GM23338 (cell line): ENCODE results near the gene TOX2. TPM values are rescaled to one million over a fixed set of nuclear protein-coding genes. Genes with fewer than 3 reads are reported as not detected.

ENCODE experiments used
- ATAC-seq: fragments of 200-7000 bp; cut with Tn5 transposase; 3 replicates; pipeline ENCODE4 v1.9.1; 2020
- DNase-seq: peaks from one replicate; pipeline ENCODE4 v3.0.0-alpha.2; 2015; ENCODE audit warnings: low spot score
- H2AFZ ChIP-seq: fragments of 200-600 bp; sonication (generic); 2 replicates; pipeline ENCODE4 v1.8.0; 2016; ENCODE audit warnings: antibody characterized with exemption, mild to moderate bottlenecking, moderate library complexity
- H3F3A ChIP-seq: fragments of 200-600 bp; sonication (generic); replicated peaks from 2 replicates; pipeline ENCODE4 v1.8.0; 2017; ENCODE audit warnings: antibody characterized with exemption, mixed run types, low read depth
- H3K27ac ChIP-seq: fragments of 200-600 bp; sonication (generic); 2 replicates; pipeline ENCODE4 v1.6.1; 2016; ENCODE audit warnings: low read depth
- H3K27me3 ChIP-seq: fragments of 200-600 bp; sonication (generic); 2 replicates; pipeline ENCODE4 v1.8.0; 2016; ENCODE audit warnings: mild to moderate bottlenecking, mixed run types, moderate library complexity; ENCODE audit not compliant: insufficient read depth
- H3K36me3 ChIP-seq: fragments of 200-600 bp; sonication (generic); 2 replicates; pipeline ENCODE4 v1.8.0; 2016; ENCODE audit warnings: mild to moderate bottlenecking; ENCODE audit not compliant: insufficient read depth
- H3K4me1 ChIP-seq: fragments of 200-600 bp; sonication (generic); 2 replicates; pipeline ENCODE4 v1.8.0; 2016; ENCODE audit warnings: mild to moderate bottlenecking, moderate library complexity; ENCODE audit not compliant: insufficient read depth
- H3K4me2 ChIP-seq: fragments of 200-600 bp; sonication (generic); 2 replicates; pipeline ENCODE4 v1.7.1; 2017; ENCODE audit warnings: mixed run types
- H3K4me3 ChIP-seq: fragments of 200-600 bp; sonication (generic); 2 replicates; pipeline ENCODE4 v1.6.1; 2016; ENCODE audit warnings: mixed run types
- H3K79me2 ChIP-seq: fragments of 200-600 bp; sonication (generic); replicated peaks from 2 replicates; pipeline ENCODE4 v1.8.0; 2017; ENCODE audit warnings: mild to moderate bottlenecking; ENCODE audit not compliant: insufficient read depth
- H3K9me2 ChIP-seq: fragments of 200-600 bp; sonication (generic); 2 replicates; pipeline ENCODE4 v1.8.0; 2017; ENCODE audit not compliant: insufficient read depth
- H4K20me1 ChIP-seq: fragments of 200-600 bp; sonication (generic); replicated peaks from 2 replicates; pipeline ENCODE4 v1.8.0; 2017; ENCODE audit warnings: mild to moderate bottlenecking; ENCODE audit not compliant: insufficient read depth
- H3K27ac Mint-ChIP-seq: 2 replicates; pipeline ENCODE4 v1.8.0; 2020; ENCODE audit warnings: inconsistent platforms, mild to moderate bottlenecking, moderate library complexity, mixed read lengths
- H3K27me3 Mint-ChIP-seq: 3 replicates; pipeline ENCODE4 v1.8.0; 2022; ENCODE audit warnings: low read depth, mild to moderate bottlenecking, moderate library complexity, mixed read lengths, inconsistent platforms; ENCODE audit not compliant: insufficient read depth, poor library complexity
- H3K36me3 Mint-ChIP-seq: 3 replicates; pipeline ENCODE4 v1.8.0; 2021; ENCODE audit warnings: low read depth, mild to moderate bottlenecking, inconsistent platforms, moderate library complexity, mixed read lengths
- H3K4me1 Mint-ChIP-seq: 3 replicates; pipeline ENCODE4 v1.8.0; 2020; ENCODE audit warnings: mild to moderate bottlenecking, inconsistent platforms, mixed read lengths
- H3K4me3 Mint-ChIP-seq: 3 replicates; pipeline ENCODE4 v1.8.0; 2021; ENCODE audit warnings: moderate library complexity, mild to moderate bottlenecking, inconsistent platforms, mixed read lengths
- H3K9me3 Mint-ChIP-seq: 3 replicates; pipeline ENCODE4 v1.8.0; 2020; ENCODE audit warnings: moderate library complexity, mild to moderate bottlenecking, inconsistent platforms, mixed read lengths
- CREB1 ChIP-seq: fragments of 250-450 bp; sonication (Bioruptor Pico); IDR thresholded peaks from 2 replicates; pipeline ENCODE4 v1.5.0; 2020; ENCODE audit warnings: low read depth, mild to moderate bottlenecking, moderate library complexity
- EZH2 ChIP-seq: fragments of 200-600 bp; sonication (generic); IDR thresholded peaks from one replicate; pipeline ENCODE4 v1.8.0; 2017; ENCODE audit warnings: antibody characterized with exemption, mild to moderate bottlenecking, low read depth; ENCODE audit not compliant: unreplicated experiment
- EZH2phosphoT487 ChIP-seq: fragments of 200-600 bp; sonication (generic); IDR thresholded peaks from one replicate; pipeline ENCODE4 v1.8.1; 2018; ENCODE audit warnings: antibody characterized with exemption; ENCODE audit not compliant: unreplicated experiment
- JUNB ChIP-seq: IDR thresholded peaks from one replicate; pipeline ENCODE4 v1.6.1; 2016; ENCODE audit warnings: antibody characterized with exemption; ENCODE audit not compliant: unreplicated experiment
- NANOG ChIP-seq: IDR thresholded peaks from 2 replicates; pipeline ENCODE4 v1.6.1; 2016; ENCODE audit warnings: antibody characterized with exemption, borderline replicate concordance
- POLR2AphosphoS5 ChIP-seq: IDR thresholded peaks from 2 replicates; pipeline ENCODE4 v1.6.1; 2016; ENCODE audit warnings: antibody characterized with exemption, low read depth
- STAT1 ChIP-seq: IDR thresholded peaks from one replicate; pipeline ENCODE4 v1.6.1; 2016; ENCODE audit warnings: antibody characterized with exemption; ENCODE audit not compliant: unreplicated experiment
- ZNF114 ChIP-seq: fragments of 250-450 bp; sonication (Bioruptor Pico); IDR thresholded peaks from 2 replicates; pipeline ENCODE4 v1.5.0; 2020; ENCODE audit warnings: mild to moderate bottlenecking, moderate library complexity
- ZNF331 ChIP-seq: fragments of 250-450 bp; sonication (Bioruptor Pico); IDR thresholded peaks from 2 replicates; pipeline ENCODE4 v1.5.0; 2020; ENCODE audit warnings: low read depth, mild to moderate bottlenecking, moderate library complexity
- polyA plus RNA-seq: library from polyadenylated mRNA; unstranded; fragments of >200 nt; fragmentation: Nextera tagmentation; extraction: Ambion mirVana; gene quantifications from 2 replicates; pipeline ENCODE4 v1.2.1, GENCODE V29; 2016
- total RNA-seq: library from RNA; depleted of rRNA; stranded (reverse); fragments of >200 nt; shearing (Covaris generic); gene quantifications from 2 replicates; pipeline ENCODE4 v1.2.3, GENCODE V29; 2014
- TF ChIP-seq, protein P1 (sequence below): fragments of 250-450 bp; sonication (Bioruptor Pico); IDR thresholded peaks from 2 replicates; pipeline ENCODE4 v1.5.0; 2020; ENCODE audit warnings: mild to moderate bottlenecking, moderate library complexity
- TF ChIP-seq, protein P2 (sequence below), 2 experiments: fragments of 200-600 bp in 1 of 2; sonication (generic) in 1 of 2; conservative IDR thresholded peaks; 2 replicates each; pipeline versions ENCODE4 v1.5.1 to v1.6.1; 2016 to 2017; ENCODE audit warnings: antibody characterized with exemption in 2 of 2, low read depth in 2 of 2, mild to moderate bottlenecking in 2 of 2, moderate library complexity in 1 of 2

Gene TOX2
- total and polyA plus RNA-seq, 2 experiments from 2014 or later, result 1.4 to 1.5 TPM

DNA sequence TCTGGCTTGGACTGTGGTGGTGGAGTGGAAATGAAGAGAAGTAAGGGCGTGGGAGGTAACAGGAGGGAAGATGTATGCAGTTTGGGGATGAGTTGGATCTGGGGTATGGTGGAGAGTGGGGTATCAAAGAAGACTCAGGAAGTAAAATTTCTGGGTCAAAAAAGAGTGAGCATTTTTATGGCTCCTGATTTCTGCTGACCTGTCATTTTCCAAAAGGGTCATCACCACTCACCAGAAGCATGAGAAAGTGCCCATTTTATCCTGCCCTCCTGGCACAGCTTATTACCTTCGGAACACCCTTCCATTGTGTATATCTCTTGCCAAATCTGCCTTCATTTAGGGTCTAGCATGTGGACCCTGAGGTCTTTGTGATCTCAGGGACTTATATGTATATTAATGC, 17.3 kb downstream of the TOX2 start:
- H3K79me2 ChIP-seq, result no peaks in the 10 kb centered on the region
- no peaks in the 10 kb centered on the region for H4K20me1 ChIP-seq
- H3K36me3 ChIP-seq, result no peaks in the 10 kb centered on the region
- H3K27ac ChIP-seq, result no peak overlapping the region
- no peaks in the 10 kb centered on the region for H3K9me2 ChIP-seq
- H3F3A ChIP-seq, result no peaks in the 10 kb centered on the region
- TF ChIP-seq NANOG, result no peak
- no peak for TF ChIP-seq ZNF114 (CRISPR knock-in tag)
- no peak for TF ChIP-seq JUNB
- H3K4me3 ChIP-seq, result no peak overlapping the region
- Mint-ChIP-seq H3K27me3 (peaks cover 8% of the 10 kb centered on the region), H3K27ac (no peak overlapping the region), H3K4me1 (peaks cover 7% of the 10 kb centered on the region; the same call in 2 of the 3 replicates), H3K36me3 (no peaks in the 10 kb centered on the region), H3K4me3 (no peak overlapping the region), H3K9me3 (no peaks in the 10 kb centered on the region; the same call in 2 of the 3 replicates)
- H2AFZ ChIP-seq, result no peak overlapping the region
- H3K27me3 ChIP-seq, result no peaks in the 10 kb centered on the region
- H3K4me1 ChIP-seq, result no peaks in the 10 kb centered on the region
- H3K4me2 ChIP-seq, result no peak overlapping the region
- ATAC-seq, result no peak
- no peak for DNase-seq

DNA sequence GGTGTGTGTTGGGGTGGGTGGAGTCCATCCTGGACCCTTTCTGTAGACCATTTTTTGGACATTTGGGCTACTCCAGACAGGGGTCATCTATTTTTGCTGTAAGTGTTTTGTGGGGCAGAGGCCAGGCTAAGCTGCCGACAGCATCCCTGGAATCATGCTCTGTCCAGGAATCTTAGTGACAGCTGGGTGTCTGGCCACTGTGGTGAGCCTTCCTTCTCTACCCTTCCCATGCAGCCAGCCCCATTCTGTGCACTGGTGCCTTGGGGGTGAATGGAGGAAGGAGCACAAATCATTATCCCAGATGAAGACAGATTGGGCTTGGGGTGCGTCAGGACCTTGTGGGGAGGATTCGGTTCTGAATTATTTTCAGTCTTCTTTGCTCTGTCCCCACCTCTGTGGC, 20.2 kb downstream of the TOX2 start:
- H3K9me2 ChIP-seq, result no peaks in the 10 kb centered on the region
- DNase-seq, result no peak
- peaks cover 6% of the 10 kb centered on the region for H3K27me3 Mint-ChIP-seq
- H3K4me3 ChIP-seq, result no peak overlapping the region
- no peaks in the 10 kb centered on the region for H3K36me3 ChIP-seq
- H3K79me2 ChIP-seq, result no peaks in the 10 kb centered on the region
- no peak overlapping the region for H2AFZ ChIP-seq
- H4K20me1 ChIP-seq, result no peaks in the 10 kb centered on the region
- no peaks in the 10 kb centered on the region; the same call in 2 of the 3 replicates for H3K9me3 Mint-ChIP-seq
- H3K4me2 ChIP-seq, result no peak overlapping the region
- no peaks in the 10 kb centered on the region for H3F3A ChIP-seq
- H3K4me1 Mint-ChIP-seq, result peaks cover 7% of the 10 kb centered on the region; the same call in 2 of the 3 replicates
- no peak overlapping the region for H3K27ac ChIP-seq
- no peak for ATAC-seq
- H3K4me3 Mint-ChIP-seq, result no peak overlapping the region
- H3K4me1 ChIP-seq, result no peaks in the 10 kb centered on the region
- no peak overlapping the region for H3K27ac Mint-ChIP-seq
- no peaks in the 10 kb centered on the region for H3K27me3 ChIP-seq
- no peaks in the 10 kb centered on the region for H3K36me3 Mint-ChIP-seq
- TF ChIP-seq, protein P1, sequence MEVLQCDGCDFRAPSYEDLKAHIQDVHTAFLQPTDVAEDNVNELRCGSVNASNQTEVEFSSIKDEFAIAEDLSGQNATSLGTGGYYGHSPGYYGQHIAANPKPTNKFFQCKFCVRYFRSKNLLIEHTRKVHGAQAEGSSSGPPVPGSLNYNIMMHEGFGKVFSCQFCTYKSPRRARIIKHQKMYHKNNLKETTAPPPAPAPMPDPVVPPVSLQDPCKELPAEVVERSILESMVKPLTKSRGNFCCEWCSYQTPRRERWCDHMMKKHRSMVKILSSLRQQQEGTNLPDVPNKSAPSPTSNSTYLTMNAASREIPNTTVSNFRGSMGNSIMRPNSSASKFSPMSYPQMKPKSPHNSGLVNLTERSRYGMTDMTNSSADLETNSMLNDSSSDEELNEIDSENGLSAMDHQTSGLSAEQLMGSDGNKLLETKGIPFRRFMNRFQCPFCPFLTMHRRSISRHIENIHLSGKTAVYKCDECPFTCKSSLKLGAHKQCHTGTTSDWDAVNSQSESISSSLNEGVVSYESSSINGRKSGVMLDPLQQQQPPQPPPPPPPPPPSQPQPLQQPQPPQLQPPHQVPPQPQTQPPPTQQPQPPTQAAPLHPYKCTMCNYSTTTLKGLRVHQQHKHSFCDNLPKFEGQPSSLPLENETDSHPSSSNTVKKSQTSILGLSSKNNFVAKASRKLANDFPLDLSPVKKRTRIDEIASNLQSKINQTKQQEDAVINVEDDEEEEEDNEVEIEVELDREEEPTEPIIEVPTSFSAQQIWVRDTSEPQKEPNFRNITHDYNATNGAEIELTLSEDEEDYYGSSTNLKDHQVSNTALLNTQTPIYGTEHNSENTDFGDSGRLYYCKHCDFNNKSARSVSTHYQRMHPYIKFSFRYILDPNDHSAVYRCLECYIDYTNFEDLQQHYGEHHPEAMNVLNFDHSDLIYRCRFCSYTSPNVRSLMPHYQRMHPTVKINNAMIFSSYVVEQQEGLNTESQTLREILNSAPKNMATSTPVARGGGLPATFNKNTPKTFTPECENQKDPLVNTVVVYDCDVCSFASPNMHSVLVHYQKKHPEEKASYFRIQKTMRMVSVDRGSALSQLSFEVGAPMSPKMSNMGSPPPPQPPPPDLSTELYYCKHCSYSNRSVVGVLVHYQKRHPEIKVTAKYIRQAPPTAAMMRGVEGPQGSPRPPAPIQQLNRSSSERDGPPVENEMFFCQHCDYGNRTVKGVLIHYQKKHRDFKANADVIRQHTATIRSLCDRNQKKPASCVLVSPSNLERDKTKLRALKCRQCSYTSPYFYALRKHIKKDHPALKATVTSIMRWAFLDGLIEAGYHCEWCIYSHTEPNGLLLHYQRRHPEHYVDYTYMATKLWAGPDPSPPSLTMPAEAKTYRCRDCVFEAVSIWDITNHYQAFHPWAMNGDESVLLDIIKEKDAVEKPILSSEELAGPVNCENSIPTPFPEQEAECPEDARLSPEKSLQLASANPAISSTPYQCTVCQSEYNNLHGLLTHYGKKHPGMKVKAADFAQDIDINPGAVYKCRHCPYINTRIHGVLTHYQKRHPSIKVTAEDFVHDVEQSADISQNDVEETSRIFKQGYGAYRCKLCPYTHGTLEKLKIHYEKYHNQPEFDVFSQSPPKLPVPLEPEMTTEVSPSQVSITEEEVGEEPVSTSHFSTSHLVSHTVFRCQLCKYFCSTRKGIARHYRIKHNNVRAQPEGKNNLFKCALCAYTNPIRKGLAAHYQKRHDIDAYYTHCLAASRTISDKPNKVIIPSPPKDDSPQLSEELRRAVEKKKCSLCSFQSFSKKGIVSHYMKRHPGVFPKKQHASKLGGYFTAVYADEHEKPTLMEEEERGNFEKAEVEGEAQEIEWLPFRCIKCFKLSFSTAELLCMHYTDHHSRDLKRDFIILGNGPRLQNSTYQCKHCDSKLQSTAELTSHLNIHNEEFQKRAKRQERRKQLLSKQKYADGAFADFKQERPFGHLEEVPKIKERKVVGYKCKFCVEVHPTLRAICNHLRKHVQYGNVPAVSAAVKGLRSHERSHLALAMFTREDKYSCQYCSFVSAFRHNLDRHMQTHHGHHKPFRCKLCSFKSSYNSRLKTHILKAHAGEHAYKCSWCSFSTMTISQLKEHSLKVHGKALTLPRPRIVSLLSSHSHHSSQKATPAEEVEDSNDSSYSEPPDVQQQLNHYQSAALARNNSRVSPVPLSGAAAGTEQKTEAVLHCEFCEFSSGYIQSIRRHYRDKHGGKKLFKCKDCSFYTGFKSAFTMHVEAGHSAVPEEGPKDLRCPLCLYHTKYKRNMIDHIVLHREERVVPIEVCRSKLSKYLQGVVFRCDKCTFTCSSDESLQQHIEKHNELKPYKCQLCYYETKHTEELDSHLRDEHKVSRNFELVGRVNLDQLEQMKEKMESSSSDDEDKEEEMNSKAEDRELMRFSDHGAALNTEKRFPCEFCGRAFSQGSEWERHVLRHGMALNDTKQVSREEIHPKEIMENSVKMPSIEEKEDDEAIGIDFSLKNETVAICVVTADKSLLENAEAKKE (CRISPR knock-in tag), result no peak
- TF ChIP-seq ZNF114 (CRISPR knock-in tag) (no peak), POLR2AphosphoS5 (no peak), NANOG (no peak), JUNB (no peak), STAT1 (no peak), EZH2phosphoT487 (no peak), CREB1 (no peak), EZH2 (no peak), ZNF331 (CRISPR knock-in tag) (no peak)
- TF ChIP-seq, protein P2, sequence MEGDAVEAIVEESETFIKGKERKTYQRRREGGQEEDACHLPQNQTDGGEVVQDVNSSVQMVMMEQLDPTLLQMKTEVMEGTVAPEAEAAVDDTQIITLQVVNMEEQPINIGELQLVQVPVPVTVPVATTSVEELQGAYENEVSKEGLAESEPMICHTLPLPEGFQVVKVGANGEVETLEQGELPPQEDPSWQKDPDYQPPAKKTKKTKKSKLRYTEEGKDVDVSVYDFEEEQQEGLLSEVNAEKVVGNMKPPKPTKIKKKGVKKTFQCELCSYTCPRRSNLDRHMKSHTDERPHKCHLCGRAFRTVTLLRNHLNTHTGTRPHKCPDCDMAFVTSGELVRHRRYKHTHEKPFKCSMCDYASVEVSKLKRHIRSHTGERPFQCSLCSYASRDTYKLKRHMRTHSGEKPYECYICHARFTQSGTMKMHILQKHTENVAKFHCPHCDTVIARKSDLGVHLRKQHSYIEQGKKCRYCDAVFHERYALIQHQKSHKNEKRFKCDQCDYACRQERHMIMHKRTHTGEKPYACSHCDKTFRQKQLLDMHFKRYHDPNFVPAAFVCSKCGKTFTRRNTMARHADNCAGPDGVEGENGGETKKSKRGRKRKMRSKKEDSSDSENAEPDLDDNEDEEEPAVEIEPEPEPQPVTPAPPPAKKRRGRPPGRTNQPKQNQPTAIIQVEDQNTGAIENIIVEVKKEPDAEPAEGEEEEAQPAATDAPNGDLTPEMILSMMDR (conservative IDR thresholded peaks at IDR 0.05; ENCODE audit: low read depth in 2 of 2), result no peak
